Liver (tissue), 9 donors: ENCODE measurements around the gene FAM20C. TPM values are rescaled to one million over a fixed set of nuclear protein-coding genes. Genes with fewer than 3 reads are reported as not detected.

Experiments used
- DNase-seq: peaks from one replicate; pipeline ENCODE4 v3.0.0-alpha.2; 2017; ENCODE audit warnings: low spot score
- H3K27ac ChIP-seq, 2 donors: one replicate each; pipeline ENCODE4 v1.7.0; 2013; ENCODE audit warnings: inconsistent platforms in 2 of 2, low read length in 2 of 2, control low read depth in 1 of 2, low read depth in 1 of 2, mild to moderate bottlenecking in 1 of 2
- H3K27me3 ChIP-seq, 4 donors: one replicate each; pipeline versions ENCODE4 v1.6.1 to v1.7.0; 2013; ENCODE audit warnings: low read length in 3 of 4, inconsistent platforms in 1 of 4, mild to moderate bottlenecking in 1 of 4, moderate library complexity in 1 of 4; ENCODE audit not compliant: control insufficient read depth in 4 of 4, insufficient read depth in 4 of 4
- H3K36me3 ChIP-seq, 4 donors: one replicate each; pipeline versions ENCODE4 v1.6.1 to v1.7.0; 2013; ENCODE audit warnings: low read length in 3 of 4, mild to moderate bottlenecking in 3 of 4, low read depth in 1 of 4, moderate library complexity in 1 of 4; ENCODE audit not compliant: control insufficient read depth in 4 of 4, insufficient read depth in 3 of 4
- H3K4me1 ChIP-seq, 4 donors: one replicate each; pipeline versions ENCODE4 v1.6.1 to v1.7.0; 2013; ENCODE audit warnings: low read length in 3 of 4, mild to moderate bottlenecking in 3 of 4, moderate library complexity in 1 of 4; ENCODE audit not compliant: control insufficient read depth in 4 of 4, insufficient read depth in 4 of 4
- H3K4me3 ChIP-seq, 3 donors: one replicate each; pipeline versions ENCODE4 v1.6.1 to v1.7.0; 2013; ENCODE audit warnings: low read length in 3 of 3, control low read depth in 1 of 3, low read depth in 1 of 3, mild to moderate bottlenecking in 1 of 3
- H3K9ac ChIP-seq, 2 donors: one replicate each; pipeline ENCODE4 v1.7.0; 2013; ENCODE audit warnings: low read length in 2 of 2, mild to moderate bottlenecking in 2 of 2, moderate library complexity in 2 of 2, control low read depth in 1 of 2, low read depth in 1 of 2
- H3K9me3 ChIP-seq, 4 donors: one replicate each; pipeline versions ENCODE4 v1.6.1 to v1.7.0; 2013; ENCODE audit warnings: low read length in 3 of 4; ENCODE audit not compliant: control insufficient read depth in 4 of 4
- EGR1 ChIP-seq, 2 donors: IDR thresholded peaks; 2 replicates each; pipeline ENCODE4 v1.6.1; 2016 to 2018; ENCODE audit warnings: antibody characterized with exemption in 2 of 2, low read depth in 2 of 2
- FOXA1 ChIP-seq: IDR thresholded peaks from 2 replicates; pipeline ENCODE4 v1.6.1; 2016; ENCODE audit warnings: antibody characterized with exemption
- FOXA2 ChIP-seq: IDR thresholded peaks from 2 replicates; pipeline ENCODE4 v1.6.1; 2016; ENCODE audit warnings: antibody characterized with exemption
- GABPA ChIP-seq, 2 donors: IDR thresholded peaks in 1 of 2; conservative IDR thresholded peaks in 1 of 2; 2 replicates each; pipeline ENCODE4 v1.6.1; 2016; ENCODE audit warnings: antibody characterized with exemption in 2 of 2, mild to moderate bottlenecking in 1 of 2, moderate library complexity in 1 of 2
- HNF4A ChIP-seq, 2 donors: conservative IDR thresholded peaks; 2 replicates each; pipeline ENCODE4 v1.6.1; 2016; ENCODE audit warnings: antibody characterized with exemption in 2 of 2, mild to moderate bottlenecking in 2 of 2
- HNF4G ChIP-seq: IDR thresholded peaks from 2 replicates; pipeline ENCODE4 v1.6.1; 2016; ENCODE audit warnings: antibody characterized with exemption
- JUND ChIP-seq, 2 donors: IDR thresholded peaks; 2 replicates each; pipeline ENCODE4 v1.6.1; 2016; ENCODE audit warnings: antibody characterized with exemption in 2 of 2
- NR2F2 ChIP-seq: IDR thresholded peaks from 2 replicates; pipeline ENCODE4 v1.6.1; 2016; ENCODE audit warnings: antibody characterized with exemption
- RAD21 ChIP-seq, 2 donors: IDR thresholded peaks; 2 replicates each; pipeline ENCODE4 v1.6.1; 2016; ENCODE audit warnings: antibody characterized with exemption in 2 of 2, mild to moderate bottlenecking in 2 of 2
- RXRA ChIP-seq, 2 donors: IDR thresholded peaks; 2 replicates each; pipeline ENCODE4 v1.6.1; 2017 to 2018; ENCODE audit warnings: antibody characterized with exemption in 2 of 2, mild to moderate bottlenecking in 1 of 2
- SP1 ChIP-seq: IDR thresholded peaks from 2 replicates; pipeline ENCODE4 v1.6.1; 2018; ENCODE audit warnings: antibody characterized with exemption, mild to moderate bottlenecking
- YY1 ChIP-seq: IDR thresholded peaks from 2 replicates; pipeline ENCODE4 v1.6.1; 2016; ENCODE audit warnings: antibody characterized with exemption, mild to moderate bottlenecking
- WGBS: extraction: QIAGEN DNeasy Blood & Tissue Kit; methylation state at CpG from one replicate; pipeline ENCODE4 v1.1.7; 2013; 5-methylcytosine and 5-hydroxymethylcytosine counted together
- polyA plus RNA-seq, 2 donors: library from polyadenylated mRNA; stranded (reverse) in 1 of 2; unstranded in 1 of 2; fragments of 200-250 nt in 1 of 2; fragments of >200 nt in 1 of 2; fragmentation: Nextera tagmentation in 1 of 2; extraction: Ambion mirVana in 1 of 2; gene quantifications; one replicate each; pipeline versions ENCODE4 v1.2.1 to v1.2.3, GENCODE V29; 2013 to 2015
- total RNA-seq, 2 donors: library from RNA; depleted of rRNA; stranded (reverse); fragments of >200 nt; gene quantifications; one replicate each; pipeline ENCODE4 v1.2.3, GENCODE V29; 2014
- TF ChIP-seq, protein P1 (sequence below): IDR thresholded peaks from 2 replicates; pipeline ENCODE4 v1.6.1; 2016; ENCODE audit warnings: antibody characterized with exemption, mild to moderate bottlenecking
- TF ChIP-seq, protein P2 (sequence below): IDR thresholded peaks from 2 replicates; pipeline ENCODE4 v1.6.1; 2016; ENCODE audit warnings: antibody characterized with exemption
- TF ChIP-seq, protein P3 (sequence below): IDR thresholded peaks from 2 replicates; pipeline ENCODE4 v1.6.1; 2016; ENCODE audit warnings: antibody characterized with exemption
- TF ChIP-seq, protein P4 (sequence below): IDR thresholded peaks from 2 replicates; pipeline ENCODE4 v1.6.1; 2016; ENCODE audit warnings: antibody characterized with exemption
- TF ChIP-seq, protein P5 (sequence below): fragments of 150-350 bp; IDR thresholded peaks from 2 replicates; pipeline ENCODE4 v1.5.1; 2017; ENCODE audit warnings: improper control_type of control experiment, low read depth, low read length; ENCODE audit not compliant: missing input control
- donor health status: healthy.
- donor health status: healthy.
- donor health status: healthy.
- donor health status: healthy.
- donor health status: healthy.

FAM20C gene
- total and polyA plus RNA-seq, 4 donors: 13.4 to 40.4 (median 31.5) TPM

DNA sequence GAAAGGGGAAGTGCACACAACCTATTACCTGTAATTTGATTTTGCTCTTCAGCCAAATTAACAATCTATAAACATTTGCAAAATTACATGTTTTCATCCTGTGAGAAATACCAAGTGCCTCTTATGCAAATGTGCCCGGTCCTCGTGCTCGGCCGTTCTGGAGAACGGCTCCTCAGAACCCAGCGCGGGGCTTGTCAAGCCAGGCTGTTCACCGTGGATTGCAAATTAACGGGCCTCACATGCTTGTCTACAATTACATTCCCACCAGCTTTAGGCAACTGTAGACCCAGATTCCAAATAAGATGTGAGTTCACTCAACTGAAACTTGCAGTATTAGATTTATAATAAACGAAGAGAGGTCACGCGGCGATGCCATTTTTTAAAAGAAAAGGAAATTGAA is 106.4 kb downstream of the FAM20C start:
- H3K9me3 ChIP-seq: no peaks in the 10 kb centered on the region
- H3K27me3 ChIP-seq: peaks cover 0 to 7% (median 3%) of the 10 kb centered on the region in 4 donors
- no peak overlapping the region for H3K27ac ChIP-seq
- H3K9ac ChIP-seq: no peak overlapping the region
- H3K36me3 ChIP-seq: no peaks in the 10 kb centered on the region
- DNase-seq: no peak
- 89% methylated on average over 13 of the region's 13 CpGs for WGBS
- H3K4me1 ChIP-seq: no peaks in the 10 kb centered on the region
- TF ChIP-seq GABPA (IDR thresholded peaks at IDR 0.05 in 1 of 2, conservative IDR thresholded peaks at IDR 0.05 in 1 of 2) (no peak), SP1 (no peak), RAD21 (IDR thresholded peaks at IDR 0.05) (no peak), NR2F2 (no peak), RXRA (IDR thresholded peaks at IDR 0.05) (no peak), YY1 (no peak), HNF4G (no peak), HNF4A (conservative IDR thresholded peaks at IDR 0.05) (no peak), EGR1 (IDR thresholded peaks at IDR 0.05; ENCODE audit: low read depth in 2 of 2) (no peak), FOXA2 (no peak)
- TF ChIP-seq, protein P1, sequence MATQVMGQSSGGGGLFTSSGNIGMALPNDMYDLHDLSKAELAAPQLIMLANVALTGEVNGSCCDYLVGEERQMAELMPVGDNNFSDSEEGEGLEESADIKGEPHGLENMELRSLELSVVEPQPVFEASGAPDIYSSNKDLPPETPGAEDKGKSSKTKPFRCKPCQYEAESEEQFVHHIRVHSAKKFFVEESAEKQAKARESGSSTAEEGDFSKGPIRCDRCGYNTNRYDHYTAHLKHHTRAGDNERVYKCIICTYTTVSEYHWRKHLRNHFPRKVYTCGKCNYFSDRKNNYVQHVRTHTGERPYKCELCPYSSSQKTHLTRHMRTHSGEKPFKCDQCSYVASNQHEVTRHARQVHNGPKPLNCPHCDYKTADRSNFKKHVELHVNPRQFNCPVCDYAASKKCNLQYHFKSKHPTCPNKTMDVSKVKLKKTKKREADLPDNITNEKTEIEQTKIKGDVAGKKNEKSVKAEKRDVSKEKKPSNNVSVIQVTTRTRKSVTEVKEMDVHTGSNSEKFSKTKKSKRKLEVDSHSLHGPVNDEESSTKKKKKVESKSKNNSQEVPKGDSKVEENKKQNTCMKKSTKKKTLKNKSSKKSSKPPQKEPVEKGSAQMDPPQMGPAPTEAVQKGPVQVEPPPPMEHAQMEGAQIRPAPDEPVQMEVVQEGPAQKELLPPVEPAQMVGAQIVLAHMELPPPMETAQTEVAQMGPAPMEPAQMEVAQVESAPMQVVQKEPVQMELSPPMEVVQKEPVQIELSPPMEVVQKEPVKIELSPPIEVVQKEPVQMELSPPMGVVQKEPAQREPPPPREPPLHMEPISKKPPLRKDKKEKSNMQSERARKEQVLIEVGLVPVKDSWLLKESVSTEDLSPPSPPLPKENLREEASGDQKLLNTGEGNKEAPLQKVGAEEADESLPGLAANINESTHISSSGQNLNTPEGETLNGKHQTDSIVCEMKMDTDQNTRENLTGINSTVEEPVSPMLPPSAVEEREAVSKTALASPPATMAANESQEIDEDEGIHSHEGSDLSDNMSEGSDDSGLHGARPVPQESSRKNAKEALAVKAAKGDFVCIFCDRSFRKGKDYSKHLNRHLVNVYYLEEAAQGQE: no peak
- TF ChIP-seq, protein P2, sequence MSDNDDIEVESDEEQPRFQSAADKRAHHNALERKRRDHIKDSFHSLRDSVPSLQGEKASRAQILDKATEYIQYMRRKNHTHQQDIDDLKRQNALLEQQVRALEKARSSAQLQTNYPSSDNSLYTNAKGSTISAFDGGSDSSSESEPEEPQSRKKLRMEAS: no peak
- TF ChIP-seq, protein P3, sequence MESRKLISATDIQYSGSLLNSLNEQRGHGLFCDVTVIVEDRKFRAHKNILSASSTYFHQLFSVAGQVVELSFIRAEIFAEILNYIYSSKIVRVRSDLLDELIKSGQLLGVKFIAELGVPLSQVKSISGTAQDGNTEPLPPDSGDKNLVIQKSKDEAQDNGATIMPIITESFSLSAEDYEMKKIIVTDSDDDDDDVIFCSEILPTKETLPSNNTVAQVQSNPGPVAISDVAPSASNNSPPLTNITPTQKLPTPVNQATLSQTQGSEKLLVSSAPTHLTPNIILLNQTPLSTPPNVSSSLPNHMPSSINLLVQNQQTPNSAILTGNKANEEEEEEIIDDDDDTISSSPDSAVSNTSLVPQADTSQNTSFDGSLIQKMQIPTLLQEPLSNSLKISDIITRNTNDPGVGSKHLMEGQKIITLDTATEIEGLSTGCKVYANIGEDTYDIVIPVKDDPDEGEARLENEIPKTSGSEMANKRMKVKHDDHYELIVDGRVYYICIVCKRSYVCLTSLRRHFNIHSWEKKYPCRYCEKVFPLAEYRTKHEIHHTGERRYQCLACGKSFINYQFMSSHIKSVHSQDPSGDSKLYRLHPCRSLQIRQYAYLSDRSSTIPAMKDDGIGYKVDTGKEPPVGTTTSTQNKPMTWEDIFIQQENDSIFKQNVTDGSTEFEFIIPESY: no peak
- TF ChIP-seq, protein P4, sequence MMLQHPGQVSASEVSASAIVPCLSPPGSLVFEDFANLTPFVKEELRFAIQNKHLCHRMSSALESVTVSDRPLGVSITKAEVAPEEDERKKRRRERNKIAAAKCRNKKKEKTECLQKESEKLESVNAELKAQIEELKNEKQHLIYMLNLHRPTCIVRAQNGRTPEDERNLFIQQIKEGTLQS: no peak
- TF ChIP-seq, protein P5, sequence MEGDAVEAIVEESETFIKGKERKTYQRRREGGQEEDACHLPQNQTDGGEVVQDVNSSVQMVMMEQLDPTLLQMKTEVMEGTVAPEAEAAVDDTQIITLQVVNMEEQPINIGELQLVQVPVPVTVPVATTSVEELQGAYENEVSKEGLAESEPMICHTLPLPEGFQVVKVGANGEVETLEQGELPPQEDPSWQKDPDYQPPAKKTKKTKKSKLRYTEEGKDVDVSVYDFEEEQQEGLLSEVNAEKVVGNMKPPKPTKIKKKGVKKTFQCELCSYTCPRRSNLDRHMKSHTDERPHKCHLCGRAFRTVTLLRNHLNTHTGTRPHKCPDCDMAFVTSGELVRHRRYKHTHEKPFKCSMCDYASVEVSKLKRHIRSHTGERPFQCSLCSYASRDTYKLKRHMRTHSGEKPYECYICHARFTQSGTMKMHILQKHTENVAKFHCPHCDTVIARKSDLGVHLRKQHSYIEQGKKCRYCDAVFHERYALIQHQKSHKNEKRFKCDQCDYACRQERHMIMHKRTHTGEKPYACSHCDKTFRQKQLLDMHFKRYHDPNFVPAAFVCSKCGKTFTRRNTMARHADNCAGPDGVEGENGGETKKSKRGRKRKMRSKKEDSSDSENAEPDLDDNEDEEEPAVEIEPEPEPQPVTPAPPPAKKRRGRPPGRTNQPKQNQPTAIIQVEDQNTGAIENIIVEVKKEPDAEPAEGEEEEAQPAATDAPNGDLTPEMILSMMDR: no peak
- H3K4me3 ChIP-seq: no peak overlapping the region

DNA sequence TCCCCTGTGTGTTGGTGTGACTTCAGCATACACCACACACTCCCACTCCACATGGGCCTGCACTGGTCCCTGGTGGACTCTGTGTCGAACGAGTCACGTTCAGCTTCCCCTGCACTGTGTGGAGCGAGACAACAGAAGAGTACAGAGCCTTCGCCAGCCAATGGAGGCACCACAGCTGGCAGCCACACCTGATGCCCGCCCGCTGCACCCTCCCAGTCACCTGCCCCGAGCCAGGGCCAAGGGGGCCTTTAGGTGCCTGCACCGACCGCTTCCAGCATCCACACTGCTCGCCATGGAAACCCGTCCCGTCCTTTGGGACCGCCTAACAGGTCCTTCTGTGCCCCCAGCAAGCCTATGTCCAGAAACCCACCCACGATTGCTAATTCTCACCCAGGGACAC is 106.8 kb downstream of the FAM20C start:
- peaks cover 0 to 5% (median 2%) of the 10 kb centered on the region in 4 donors for H3K27me3 ChIP-seq
- H3K9me3 ChIP-seq: no peaks in the 10 kb centered on the region
- H3K4me3 ChIP-seq: no peak overlapping the region
- TF ChIP-seq, protein P5: no peak
- TF ChIP-seq SP1: no peak
- TF ChIP-seq NR2F2: no peak
- TF ChIP-seq HNF4G: no peak
- no peak for TF ChIP-seq RXRA (IDR thresholded peaks at IDR 0.05)
- TF ChIP-seq GABPA (IDR thresholded peaks at IDR 0.05 in 1 of 2, conservative IDR thresholded peaks at IDR 0.05 in 1 of 2): no peak
- TF ChIP-seq, protein P4: no peak
- no peak for TF ChIP-seq EGR1 (IDR thresholded peaks at IDR 0.05; ENCODE audit: low read depth in 2 of 2)
- TF ChIP-seq, protein P2: no peak
- TF ChIP-seq FOXA1: no peak
- no peak for TF ChIP-seq JUND (IDR thresholded peaks at IDR 0.05)
- TF ChIP-seq, protein P1: no peak
- H3K36me3 ChIP-seq: no peaks in the 10 kb centered on the region
- no peak overlapping the region for H3K27ac ChIP-seq
- H3K4me1 ChIP-seq: no peaks in the 10 kb centered on the region
- 94% methylated on average over 15 of the region's 15 CpGs for WGBS
- no peak overlapping the region for H3K9ac ChIP-seq
- no peak for DNase-seq
